AG09319 (cell line): ENCODE results near the gene FHIP1B.

Source experiments
- DNase-seq: peaks from one replicate; pipeline ENCODE4 v3.0.0-alpha.2; 2010; ENCODE audit warnings: low read depth; ENCODE audit errors: extremely low read depth
- TF ChIP-seq, protein P1 (sequence below): IDR thresholded peaks from 2 replicates; pipeline ENCODE4 v1.5.1; 2011; ENCODE audit warnings: low read depth, mild to moderate bottlenecking, inconsistent platforms, low read length, moderate library complexity

Gene FHIP1B

DNA sequence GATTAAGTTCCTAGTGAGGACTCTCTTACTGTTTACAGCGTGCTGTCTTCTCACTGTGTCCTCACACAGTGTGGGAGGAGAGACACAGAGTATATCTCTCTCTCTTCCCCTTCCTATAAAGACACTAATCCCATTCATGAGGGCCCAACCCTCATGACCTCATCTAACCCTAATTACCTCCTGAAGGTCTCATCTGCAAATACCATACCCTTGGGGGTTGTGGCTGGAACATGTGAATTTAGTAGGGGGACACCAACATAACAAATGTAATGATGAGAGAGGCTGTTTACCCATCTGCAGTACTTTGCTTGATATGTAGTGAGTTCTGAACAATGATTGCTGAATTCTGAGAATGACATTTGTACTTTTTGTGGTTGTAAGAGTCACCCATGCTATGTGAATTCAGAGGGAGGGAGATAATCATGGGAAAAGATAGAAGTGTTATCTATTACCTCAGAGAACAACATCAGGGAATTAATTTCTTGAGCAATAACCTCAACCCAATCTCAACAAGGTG is 40.3 kb downstream of the FHIP1B start:
- TF ChIP-seq, protein P1, sequence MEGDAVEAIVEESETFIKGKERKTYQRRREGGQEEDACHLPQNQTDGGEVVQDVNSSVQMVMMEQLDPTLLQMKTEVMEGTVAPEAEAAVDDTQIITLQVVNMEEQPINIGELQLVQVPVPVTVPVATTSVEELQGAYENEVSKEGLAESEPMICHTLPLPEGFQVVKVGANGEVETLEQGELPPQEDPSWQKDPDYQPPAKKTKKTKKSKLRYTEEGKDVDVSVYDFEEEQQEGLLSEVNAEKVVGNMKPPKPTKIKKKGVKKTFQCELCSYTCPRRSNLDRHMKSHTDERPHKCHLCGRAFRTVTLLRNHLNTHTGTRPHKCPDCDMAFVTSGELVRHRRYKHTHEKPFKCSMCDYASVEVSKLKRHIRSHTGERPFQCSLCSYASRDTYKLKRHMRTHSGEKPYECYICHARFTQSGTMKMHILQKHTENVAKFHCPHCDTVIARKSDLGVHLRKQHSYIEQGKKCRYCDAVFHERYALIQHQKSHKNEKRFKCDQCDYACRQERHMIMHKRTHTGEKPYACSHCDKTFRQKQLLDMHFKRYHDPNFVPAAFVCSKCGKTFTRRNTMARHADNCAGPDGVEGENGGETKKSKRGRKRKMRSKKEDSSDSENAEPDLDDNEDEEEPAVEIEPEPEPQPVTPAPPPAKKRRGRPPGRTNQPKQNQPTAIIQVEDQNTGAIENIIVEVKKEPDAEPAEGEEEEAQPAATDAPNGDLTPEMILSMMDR, result no peak
- DNase-seq, result no peak

DNA sequence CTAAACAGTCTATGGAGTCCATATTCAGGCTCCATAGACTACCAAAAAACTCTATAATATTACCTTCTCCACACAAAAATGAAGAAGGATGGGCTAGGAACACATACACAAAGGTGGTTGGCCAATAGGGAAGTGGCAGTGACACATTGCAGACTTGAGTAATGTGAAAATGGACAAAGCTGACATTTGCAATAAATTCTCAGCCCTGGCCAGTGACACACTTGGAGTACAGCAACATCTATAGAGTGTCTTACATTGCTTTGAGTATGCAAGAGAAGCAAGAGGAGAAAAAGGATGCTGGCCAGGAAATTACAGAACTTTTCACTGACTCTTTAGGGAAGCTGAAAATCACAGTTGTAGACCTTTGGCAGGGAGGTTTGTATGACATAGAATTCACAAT is 42.7 kb downstream of the FHIP1B start:
- no peak for DNase-seq
- TF ChIP-seq, protein P1, result no peak

GRCh38 chr11:6175440-6175839 is 59.0 kb downstream of the FHIP1B start:
- TF ChIP-seq, protein P1, result no peak
- no peak for DNase-seq

GRCh38 chr11:6170226-6170625 is 64.2 kb downstream of the FHIP1B start, which contains the start of gene OR52B2:
Gene OR52B2, minus strand, starts transcription at chr11:6170326. Its CDS starts 0 bp downstream, at chr11:6170326.
- TF ChIP-seq, protein P1, result no peak

More at GRCh38 chr11:6170226-6170625, 64.2 kb downstream of the FHIP1B start, which contains the start of gene OR52B2:
- no peak for DNase-seq
